GM21381 (cell line): ENCODE data around the gene FTCD.
"Not testable (repeated sequence)": the region's sequence is repeated elsewhere in the genome, so short reads cannot be mapped to it uniquely, and the experiment has no call there.

ENCODE experiments used
- ATAC-seq: cut with Tn5 transposase; IDR thresholded peaks from one replicate; pipeline ENCODE4 v1.9.1; 2021; ENCODE audit warnings: mild to moderate bottlenecking, moderate library complexity; ENCODE audit not compliant: unreplicated experiment

FTCD gene

GRCh38 chr21:46171996-46172862, 16.9 kb upstream of the FTCD start:
- ATAC-seq, result no peak

DNA sequence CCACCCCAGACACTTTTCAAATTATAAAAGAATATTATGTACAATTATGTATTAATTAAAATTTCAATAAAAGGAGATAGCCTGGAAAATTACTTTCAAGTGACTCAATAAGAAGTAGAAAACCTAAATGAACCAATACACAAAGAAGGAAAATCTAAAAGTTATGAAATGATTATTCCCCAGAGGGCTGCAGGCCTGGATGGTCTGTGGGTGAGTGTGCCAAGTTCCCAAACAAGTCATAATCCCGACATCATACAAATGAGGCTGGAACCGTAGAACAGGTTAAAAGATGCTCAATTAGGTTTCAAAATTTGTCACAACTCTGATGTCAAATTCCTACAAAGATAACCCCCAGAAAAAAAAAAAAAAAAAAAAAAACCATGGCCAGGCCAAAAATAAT, 16.2 kb upstream of the FTCD start:
- ATAC-seq, result no peak

- ATAC-seq, result not testable (repeated sequence)
These were observed 15.2 kb upstream of the FTCD start for GRCh38 chr21:46170436-46171193.

- ATAC-seq, result no peak
These were observed 13.4 kb upstream of the FTCD start for GRCh38 chr21:46168659-46169386.

GRCh38 chr21:46168238-46168637, 12.9 kb upstream of the FTCD start:
- ATAC-seq, result no peak

DNA sequence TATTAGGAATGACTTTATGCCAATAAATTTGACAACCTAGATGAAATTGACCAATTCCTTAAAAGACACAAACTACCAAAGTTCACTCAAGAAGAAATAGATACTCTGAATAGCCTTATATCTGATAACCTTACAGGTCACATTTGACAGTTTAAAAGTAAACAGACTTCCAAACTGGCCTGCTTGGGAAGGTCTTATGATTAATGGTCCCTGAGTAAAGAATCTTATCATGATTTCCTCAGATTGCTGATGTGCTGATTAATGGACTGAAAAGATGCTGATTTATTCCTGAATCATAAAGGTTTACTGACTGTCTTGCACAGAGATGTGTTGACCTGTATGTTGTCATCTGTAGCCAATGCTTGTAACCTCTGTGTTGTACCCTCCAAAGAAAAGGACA, 9.7 kb upstream of the FTCD start:
- ATAC-seq, result no peak

DNA sequence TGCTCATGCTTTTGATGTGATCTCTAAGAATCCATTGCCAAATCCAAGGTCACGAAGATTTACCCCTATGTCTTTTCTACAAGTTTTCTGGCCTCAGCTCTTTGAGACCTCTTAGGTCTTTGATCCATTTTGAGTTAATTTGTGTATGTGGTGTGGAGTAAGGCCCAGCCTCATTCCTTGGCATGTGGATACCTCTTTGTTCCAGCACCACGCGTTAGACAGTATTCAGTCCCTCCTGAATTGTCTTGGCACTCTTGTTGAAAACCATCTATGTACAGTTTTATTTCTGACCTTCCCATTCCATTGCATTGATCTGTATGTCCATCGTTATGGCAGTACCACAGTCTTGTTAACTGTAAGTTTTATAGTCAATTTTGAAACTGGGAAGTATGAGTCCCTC, 8.0 kb upstream of the FTCD start:
- no peak for ATAC-seq

GRCh38 chr21:46161633-46162592, 6.5 kb upstream of the FTCD start:
- no peak for ATAC-seq

- no peak for ATAC-seq
These were observed 5.7 kb upstream of the FTCD start for GRCh38 chr21:46160907-46161632.

DNA sequence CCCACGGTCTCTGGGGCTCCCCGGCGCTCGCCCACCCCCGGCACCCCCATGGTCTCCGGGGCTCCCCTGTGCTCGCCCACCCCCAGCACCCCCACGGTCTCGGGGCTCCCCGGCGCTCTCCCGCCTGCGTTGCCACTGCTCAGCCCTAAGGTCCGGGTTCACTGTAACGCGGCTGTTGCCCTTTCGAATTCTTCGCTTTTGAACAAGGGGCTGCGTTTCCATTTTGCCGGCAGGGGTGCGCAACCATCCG, 5.2 kb upstream of the FTCD start:
- ATAC-seq, result no peak

DNA sequence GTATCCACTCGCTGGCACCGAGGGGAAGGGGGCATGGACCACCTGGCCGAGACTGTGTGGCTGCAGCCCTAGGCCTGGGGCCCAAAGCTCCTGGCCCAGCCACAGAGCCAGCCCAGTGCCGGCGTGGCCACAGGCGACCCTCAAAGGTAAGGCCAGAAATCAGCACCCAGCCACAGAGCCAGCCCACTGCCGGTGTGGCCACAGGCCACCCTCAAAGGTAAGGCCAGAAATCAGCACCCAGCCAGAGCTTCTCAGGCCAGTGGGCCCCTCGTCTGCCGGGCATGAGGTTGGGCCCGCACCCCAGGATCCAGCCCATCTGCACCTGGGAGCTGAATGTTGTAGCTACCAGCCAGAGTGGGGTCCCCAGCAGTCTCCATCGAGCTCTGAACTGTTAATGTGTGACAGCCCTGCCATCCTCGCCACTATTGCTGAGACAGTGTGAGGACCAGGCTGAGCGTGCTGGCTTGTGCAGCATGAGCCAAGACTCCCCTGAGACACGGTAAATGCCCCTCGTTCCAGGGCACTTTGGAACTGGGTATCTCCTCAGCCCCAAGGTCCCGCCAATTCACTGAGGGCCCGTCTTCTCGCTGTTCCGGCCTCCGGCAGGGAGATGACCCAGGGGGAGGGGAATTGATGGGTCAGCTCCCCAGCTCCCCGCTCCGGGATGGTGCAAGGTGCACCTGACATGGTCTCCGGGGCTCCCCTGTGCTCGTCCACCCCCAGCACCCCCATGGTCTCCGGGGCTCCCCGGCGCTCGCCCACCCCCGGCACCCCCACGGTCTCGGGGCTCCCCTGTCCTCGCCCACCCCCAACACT, 4.7 kb upstream of the FTCD start:
- no peak for ATAC-seq

DNA sequence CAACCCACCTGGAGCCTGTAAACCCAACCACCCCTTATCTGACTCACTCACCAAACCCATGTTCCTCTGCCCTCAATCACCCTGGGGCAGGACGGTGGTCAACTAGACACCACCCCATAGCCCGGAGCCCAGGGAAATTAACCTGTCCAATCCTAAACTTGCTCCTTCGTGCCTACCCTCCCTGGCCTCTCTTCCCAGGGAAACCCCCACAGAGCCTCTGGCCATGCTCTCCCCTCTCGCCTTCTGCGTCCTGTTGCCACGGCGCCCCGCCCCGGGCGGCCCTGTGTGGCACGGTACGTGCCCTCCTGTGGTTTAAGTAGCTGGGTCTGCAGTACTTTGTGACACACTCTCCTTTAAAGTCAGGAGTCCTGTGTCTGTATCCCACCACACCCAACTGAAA, 4.0 kb upstream of the FTCD start:
- ATAC-seq, result no peak

- no peak for ATAC-seq
These were observed 3.4 kb upstream of the FTCD start for GRCh38 chr21:46158666-46159300.

DNA sequence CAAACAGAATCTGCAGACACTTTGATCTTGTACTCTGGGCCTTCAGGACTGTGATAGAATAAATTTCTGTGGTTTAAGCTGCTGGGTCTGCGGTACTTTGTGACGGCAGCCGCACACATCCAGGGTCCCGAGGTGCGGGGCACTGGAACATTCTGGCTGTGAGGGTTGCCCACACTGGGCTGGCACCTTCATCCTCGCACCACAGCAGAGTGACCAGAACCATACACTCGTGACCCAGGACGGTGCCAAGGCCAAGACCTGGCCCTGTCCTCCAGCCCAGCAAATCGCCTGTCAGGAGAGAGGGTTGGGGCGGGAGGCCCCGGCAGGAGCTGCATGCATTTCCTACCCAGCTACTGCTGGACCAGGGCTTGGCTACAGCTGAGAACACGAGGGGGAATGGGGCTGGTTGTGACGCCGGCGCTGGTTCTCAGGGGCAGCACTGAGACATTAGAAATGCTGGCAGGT, 2.6 kb upstream of the FTCD start:
- no peak for ATAC-seq

GRCh38 chr21:46157396-46157986, 2.1 kb upstream of the FTCD start:
- ATAC-seq, result no peak

GRCh38 chr21:46156678-46157077, 1.3 kb upstream of the FTCD start:
- no peak for ATAC-seq

DNA sequence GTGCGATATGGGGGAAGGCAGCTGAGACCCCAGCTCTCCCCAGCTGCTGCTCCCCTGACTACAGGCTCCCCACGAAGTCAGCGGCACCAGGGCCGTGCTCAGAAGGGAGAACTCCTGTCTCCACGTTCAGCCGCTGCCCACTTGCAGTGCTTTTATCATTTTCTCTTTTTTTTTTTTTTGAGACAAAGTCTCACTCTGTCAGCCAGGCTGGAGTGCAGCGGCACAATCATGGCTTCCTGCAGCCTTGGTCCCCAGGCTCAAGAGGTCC, 933 bp upstream of the FTCD start:
- no peak for ATAC-seq

- ATAC-seq, result no peak
These were observed 345 bp downstream of the FTCD start for GRCh38 chr21:46154955-46155513.
